ENCODE data around the gene OR51D1. TPM values are rescaled to one million over a fixed set of nuclear protein-coding genes. Genes with fewer than 3 reads are reported as not detected.

OR51D1 gene
- total RNA-seq, 1 experiment from 2014 or later: not detected

- H3K14ac ChIP-seq (ENCODE audit: insufficient read depth, low read length): no peak overlapping the region
- H3K23ac ChIP-seq (ENCODE audit: insufficient read length, low read depth, low read length): no peak overlapping the region
- H3K36me3 Mint-ChIP-seq (ENCODE audit: insufficient read depth in 1 of 3, low read depth in 3 of 3): no peaks in the 10 kb centered on the region
- no peak for TF ChIP-seq CTCF (conservative IDR thresholded peaks at IDR 0.05)
- no peaks in the 10 kb centered on the region for H3K79me1 ChIP-seq (ENCODE audit: insufficient read depth, low read depth, low read length, poor library complexity, severe bottlenecking)
- H3K79me2 ChIP-seq (ENCODE audit: insufficient read depth, low read length): no peaks in the 10 kb centered on the region
- H3K4me1 Mint-ChIP-seq: peaks cover 3% of the 10 kb centered on the region in 2 experiments; a peak in 3 of 4 replicates
- H3K27ac ChIP-seq (ENCODE audit: insufficient read length, low read depth, low read length): no peak overlapping the region
- no peaks in the 10 kb centered on the region for H4K20me1 ChIP-seq (ENCODE audit: control insufficient read depth, insufficient read depth, insufficient read length)
- no peak overlapping the region for H3K27ac Mint-ChIP-seq
- H3T11ph ChIP-seq (ENCODE audit: low read length): no peak overlapping the region
- H2BK15ac ChIP-seq (ENCODE audit: low read depth, low read length): no peak overlapping the region
- no CpG with 5 or more reads among the region's 2 CpGs for WGBS (ENCODE audit: extremely low coverage, insufficient read length, low lambda C conversion rate)
- no peak overlapping the region for H2BK5ac ChIP-seq (ENCODE audit: insufficient read length, low read length)
- H3K9ac ChIP-seq (ENCODE audit: extremely low read depth, insufficient read length, low read length): no peak overlapping the region
- H3K56ac ChIP-seq (ENCODE audit: insufficient read length, low read depth, low read length): no peak overlapping the region
- H4K91ac ChIP-seq (ENCODE audit: insufficient read length, low read depth, low read length): no peak overlapping the region
- no peak overlapping the region for H2BK12ac ChIP-seq (ENCODE audit: insufficient read length, low read depth, low read length)
- no peak overlapping the region for H2AK5ac ChIP-seq (ENCODE audit: insufficient read length, low read length)
- no peak overlapping the region for H3K4me2 ChIP-seq (ENCODE audit: insufficient read depth, insufficient read length, low read length)
- no peak for DNase-seq
- no peak overlapping the region for H3K18ac ChIP-seq (ENCODE audit: insufficient read length, low read depth, low read length)
- H2BK20ac ChIP-seq (ENCODE audit: low read depth, low read length, poor library complexity, severe bottlenecking): no peak overlapping the region
- peaks cover 2% of the 10 kb centered on the region; the same call in 1 of the 2 replicates for H3K4me1 ChIP-seq (ENCODE audit: insufficient read depth, low read length)
- no peak overlapping the region for H4K5ac ChIP-seq (ENCODE audit: insufficient read length, low read depth, low read length)
- no peak overlapping the region for H4K8ac ChIP-seq (replicated peaks; ENCODE audit: insufficient read length, low read depth, low read length)
- no peak overlapping the region for H2BK120ac ChIP-seq (ENCODE audit: low read depth, low read length, poor library complexity, severe bottlenecking)
- H3K4ac ChIP-seq (ENCODE audit: low read depth, low read length): no peak overlapping the region
- H2AFZ ChIP-seq (ENCODE audit: low read length): no peak overlapping the region
- H3K27me3 ChIP-seq (ENCODE audit: insufficient read depth, low read length): no peaks in the 10 kb centered on the region; the same call in 1 of the 2 replicates
- H3K4me3 Mint-ChIP-seq: no peak overlapping the region
- no peaks in the 10 kb centered on the region for H3K9me3 Mint-ChIP-seq
- no peaks in the 10 kb centered on the region for H3K9me3 ChIP-seq (ENCODE audit: control insufficient read depth, low read depth, low read length)
- H3K23me2 ChIP-seq (ENCODE audit: insufficient read length, low read depth, low read length, poor library complexity, severe bottlenecking): no peaks in the 10 kb centered on the region
- H3K27me3 Mint-ChIP-seq (ENCODE audit: low read depth): no peaks in the 10 kb centered on the region
Observed at GRCh38 chr11:4671741-4672140, 34.5 kb downstream of the OR51D1 start.
